LNCAP (cell line): ENCODE data around the gene KRT36.

ENCODE experiments used
- TF ChIP-seq, protein P1 (sequence below): fragments of 450-650 bp; IDR thresholded peaks from 2 replicates; pipeline ENCODE4 v1.5.1; 2017; ENCODE audit warnings: mild to moderate bottlenecking

KRT36 gene

DNA sequence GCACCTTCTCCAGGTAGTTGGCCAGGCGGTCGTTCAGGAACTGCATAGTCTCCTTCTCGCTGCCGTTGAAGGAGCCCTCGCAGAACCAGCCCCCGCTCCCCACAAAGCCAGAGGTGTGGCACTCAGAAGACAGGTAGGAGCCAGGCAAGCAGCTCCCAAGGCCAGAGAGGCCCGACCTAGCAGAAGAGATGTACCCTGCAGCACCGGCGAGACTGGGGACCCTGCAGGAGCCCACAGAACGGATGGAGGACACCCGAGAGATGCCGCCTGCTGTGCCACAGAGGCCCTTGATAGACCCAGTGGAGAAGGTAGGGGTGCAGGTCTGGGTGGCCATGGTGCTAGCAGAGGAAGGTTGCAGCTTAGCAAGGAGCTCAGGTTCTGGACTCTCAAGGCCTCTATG lies at the start of gene KRT36:
Gene KRT36, minus strand, starts transcription at position 380 of the 400 bp plus-strand sequence. Its CDS starts 46 bp downstream, at position 334.
- TF ChIP-seq, protein P1, sequence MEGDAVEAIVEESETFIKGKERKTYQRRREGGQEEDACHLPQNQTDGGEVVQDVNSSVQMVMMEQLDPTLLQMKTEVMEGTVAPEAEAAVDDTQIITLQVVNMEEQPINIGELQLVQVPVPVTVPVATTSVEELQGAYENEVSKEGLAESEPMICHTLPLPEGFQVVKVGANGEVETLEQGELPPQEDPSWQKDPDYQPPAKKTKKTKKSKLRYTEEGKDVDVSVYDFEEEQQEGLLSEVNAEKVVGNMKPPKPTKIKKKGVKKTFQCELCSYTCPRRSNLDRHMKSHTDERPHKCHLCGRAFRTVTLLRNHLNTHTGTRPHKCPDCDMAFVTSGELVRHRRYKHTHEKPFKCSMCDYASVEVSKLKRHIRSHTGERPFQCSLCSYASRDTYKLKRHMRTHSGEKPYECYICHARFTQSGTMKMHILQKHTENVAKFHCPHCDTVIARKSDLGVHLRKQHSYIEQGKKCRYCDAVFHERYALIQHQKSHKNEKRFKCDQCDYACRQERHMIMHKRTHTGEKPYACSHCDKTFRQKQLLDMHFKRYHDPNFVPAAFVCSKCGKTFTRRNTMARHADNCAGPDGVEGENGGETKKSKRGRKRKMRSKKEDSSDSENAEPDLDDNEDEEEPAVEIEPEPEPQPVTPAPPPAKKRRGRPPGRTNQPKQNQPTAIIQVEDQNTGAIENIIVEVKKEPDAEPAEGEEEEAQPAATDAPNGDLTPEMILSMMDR, result no peak

DNA sequence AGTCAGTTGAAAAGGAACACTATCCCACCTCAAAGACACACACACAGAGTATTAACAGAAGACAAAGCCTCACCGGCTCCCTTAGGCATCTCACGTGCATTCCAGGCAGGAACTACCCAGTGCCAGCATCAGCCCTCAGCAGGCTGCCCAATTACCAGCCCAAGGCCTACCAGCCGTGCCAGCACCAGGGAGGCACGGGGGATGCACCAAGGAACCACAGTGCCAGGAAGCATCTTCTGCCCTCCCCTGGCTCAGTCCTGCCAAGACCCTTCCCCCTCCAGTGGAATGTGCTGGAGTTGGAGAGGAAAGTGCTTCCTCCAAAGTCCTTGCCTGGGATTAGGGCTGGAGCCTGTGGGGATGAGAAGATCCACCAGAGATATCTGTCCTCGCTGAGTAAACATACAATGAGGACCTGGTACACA lies 49.4 kb upstream of the KRT36 start:
- TF ChIP-seq, protein P1, result no peak

DNA sequence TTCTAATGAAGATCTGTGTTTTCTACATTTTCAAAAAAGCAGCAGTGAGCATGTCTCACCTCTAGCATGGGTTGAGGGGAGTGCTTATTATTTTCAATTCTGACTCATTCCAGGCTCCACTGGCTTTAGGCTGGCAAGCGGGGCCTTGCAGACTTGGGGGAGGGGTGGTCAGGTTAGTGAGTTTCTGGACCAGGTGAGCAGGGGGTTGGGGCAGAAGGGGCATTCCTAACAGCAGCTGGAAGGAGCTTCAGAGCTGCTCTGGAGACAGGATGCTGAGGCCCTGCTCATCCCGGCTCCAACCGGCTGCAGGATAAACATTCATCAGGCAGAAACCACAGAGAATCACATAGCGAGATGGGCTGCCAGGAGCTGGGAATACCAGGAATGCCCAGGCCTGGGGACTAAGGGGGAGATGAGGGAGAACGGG lies 48.9 kb upstream of the KRT36 start:
- TF ChIP-seq, protein P1, result no peak

DNA sequence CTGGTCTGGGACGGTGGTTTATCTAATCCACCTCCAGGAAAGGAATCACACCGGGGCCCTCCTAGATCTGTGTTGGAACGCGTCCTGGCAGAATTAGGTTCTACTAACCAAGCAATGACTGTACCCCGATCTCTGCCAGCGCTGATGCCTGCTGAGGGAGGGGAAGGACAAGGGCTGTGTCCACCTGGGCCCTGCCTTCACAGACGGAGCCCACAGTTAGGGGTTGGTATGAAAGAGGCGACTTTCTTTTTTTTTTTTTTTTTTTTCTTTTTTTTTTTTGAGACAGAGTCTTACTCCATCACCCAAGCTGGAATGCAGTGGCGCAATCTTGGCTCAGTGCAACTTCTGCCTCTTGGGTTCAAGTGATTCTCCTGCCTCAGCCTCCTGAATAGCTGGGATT lies 48.3 kb upstream of the KRT36 start:
- TF ChIP-seq, protein P1, result no peak

DNA sequence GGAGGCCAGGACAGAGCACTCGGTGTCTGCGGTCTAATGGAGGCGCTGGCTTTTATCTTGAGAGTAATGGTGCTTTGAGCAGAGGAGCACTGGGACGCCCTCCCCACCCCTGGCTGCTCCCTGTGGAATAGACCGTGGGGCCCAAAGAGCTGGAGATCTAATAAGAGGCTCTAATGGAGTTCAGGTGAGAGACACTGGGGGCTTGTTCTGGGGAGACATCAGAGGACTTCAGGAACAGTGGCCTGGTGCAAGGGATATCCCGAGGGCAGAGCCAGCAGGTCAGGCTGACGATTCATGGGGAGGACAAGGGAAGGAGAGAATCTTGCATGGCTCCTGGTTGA lies 47.9 kb upstream of the KRT36 start:
- TF ChIP-seq, protein P1, result no peak

DNA sequence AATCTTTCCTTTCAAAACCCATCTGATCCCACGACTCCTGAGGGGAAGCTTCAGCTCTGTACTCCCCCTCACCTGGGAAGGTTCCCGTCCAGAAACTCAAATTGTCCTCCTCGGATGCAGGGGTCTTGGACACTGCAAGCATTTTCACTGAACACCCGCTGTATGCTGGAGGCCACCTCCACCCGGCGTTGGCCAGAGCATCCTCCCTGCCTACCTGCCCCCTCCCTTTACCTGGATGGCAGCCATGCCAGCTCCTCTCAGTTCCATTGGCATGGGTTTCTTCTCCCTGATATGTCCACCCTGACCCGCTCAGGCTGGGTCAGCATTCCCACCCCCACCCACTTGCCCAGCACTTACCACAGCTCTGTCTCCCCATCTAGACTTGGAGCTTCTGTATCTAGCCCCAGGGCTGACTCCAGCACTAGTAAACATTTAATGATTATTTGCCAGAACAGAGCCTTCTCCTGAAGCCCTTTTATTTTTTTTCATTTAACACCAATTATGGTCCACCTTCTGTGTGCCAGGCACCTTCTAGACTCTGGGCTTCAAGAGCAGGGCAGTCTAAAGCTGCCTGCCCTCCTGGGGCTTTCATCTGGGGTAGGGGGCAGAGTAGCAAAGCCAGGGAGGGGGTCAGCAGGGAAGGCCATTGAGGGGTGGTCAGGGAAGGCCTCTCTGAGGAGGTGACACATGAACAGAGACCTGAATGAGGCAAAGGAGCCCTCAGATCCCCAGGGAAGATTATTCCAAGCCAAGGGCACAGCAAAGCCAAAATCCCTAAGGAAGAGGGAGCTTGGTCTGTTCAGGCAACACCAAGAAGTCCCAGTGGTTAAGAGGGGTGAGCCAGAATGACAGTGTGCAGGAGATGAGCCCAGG lies 47.3 kb upstream of the KRT36 start:
- TF ChIP-seq, protein P1, result no peak

DNA sequence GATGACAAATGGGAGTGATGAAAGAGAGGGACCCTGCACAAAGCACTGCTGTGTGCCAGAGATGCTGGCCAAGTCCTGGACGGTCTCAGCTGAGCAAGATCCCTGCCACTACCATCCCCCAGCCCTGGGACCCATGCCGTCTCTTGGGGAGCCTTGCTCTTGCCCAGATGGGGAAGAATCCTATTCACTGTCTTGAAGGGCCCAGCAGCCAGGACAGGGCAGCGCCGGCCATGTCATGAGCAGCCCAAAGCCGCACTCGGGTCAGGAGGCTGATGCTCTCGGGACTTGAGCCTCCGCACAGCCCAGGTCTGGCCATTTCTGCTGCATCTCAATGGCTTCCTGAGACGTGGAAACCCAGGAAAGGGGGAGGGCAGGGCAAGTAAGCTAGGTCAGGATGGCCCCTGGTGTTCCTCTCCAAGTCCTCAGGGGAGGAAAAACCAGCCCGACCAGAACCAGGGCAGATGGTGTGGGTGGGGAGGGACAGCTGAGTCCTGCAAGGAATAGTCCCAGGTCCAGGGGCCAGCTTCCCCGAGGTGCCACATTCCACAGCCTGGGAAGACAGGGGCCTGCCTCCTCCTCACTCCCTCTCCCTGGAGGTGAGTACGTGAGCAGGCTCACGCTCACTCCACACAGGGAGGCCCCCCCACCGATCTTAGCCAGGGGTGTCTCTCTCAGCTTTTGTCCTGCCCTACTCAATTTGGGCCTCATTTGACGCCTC lies 46.2 kb upstream of the KRT36 start:
- TF ChIP-seq, protein P1, result no peak
